SKM-1 (cell line): ENCODE measurements around the gene CGAS.
"Not testable (repeated sequence)": the region's sequence is repeated elsewhere in the genome, so short reads cannot be mapped to it uniquely, and the experiment has no call there.

Experiments used
- DNase-seq: peaks from one replicate; lab custom pipeline; 2025; ENCODE audit not compliant: unreplicated experiment; lab: John Stamatoyannopoulos, UW

CGAS gene

GRCh38 chr6:73452107-73452461 is at the start of gene CGAS:
Gene CGAS (minus strand): TSS chr6:73452297. CDS start chr6:73452181, 116 bp downstream.
- peak; percentile 73 for DNase-seq

- no peak for DNase-seq
These were observed 45.8 kb upstream of the CGAS start for GRCh38 chr6:73497915-73498314.

- DNase-seq: no peak
These were observed 39.3 kb upstream of the CGAS start for GRCh38 chr6:73491377-73491776.

- no peak for DNase-seq
These were observed 35.4 kb upstream of the CGAS start for GRCh38 chr6:73487473-73487872.

GRCh38 chr6:73484438-73484837 is 32.3 kb upstream of the CGAS start:
- no peak for DNase-seq

- DNase-seq: no peak
These were observed 29.9 kb upstream of the CGAS start for GRCh38 chr6:73481969-73482368.

- DNase-seq: no peak
These were observed 25.3 kb upstream of the CGAS start for GRCh38 chr6:73477407-73477806.

- DNase-seq: no peak
These were observed 24.6 kb upstream of the CGAS start for GRCh38 chr6:73476723-73477122.

GRCh38 chr6:73471686-73472290 is 19.7 kb upstream of the CGAS start:
- DNase-seq: no peak

- DNase-seq: peak; percentile 95
These were observed 9.6 kb upstream of the CGAS start, which contains the start of gene MTO1 for GRCh38 chr6:73461537-73462350. Gene MTO1 (plus strand): TSS chr6:73461737. CDS start chr6:73461855, 118 bp downstream.

- no peak for DNase-seq
These were observed 8.0 kb upstream of the CGAS start for GRCh38 chr6:73460056-73460455.

GRCh38 chr6:73459474-73459873 is 7.4 kb upstream of the CGAS start:
- DNase-seq: not testable (repeated sequence)

GRCh38 chr6:73455865-73456629 is 4.0 kb upstream of the CGAS start:
- peak; percentile 90 for DNase-seq

- DNase-seq: peak; percentile 32
These were observed 632 bp downstream of the CGAS start for GRCh38 chr6:73451223-73452106.

GRCh38 chr6:73443555-73443954 is 8.5 kb downstream of the CGAS start:
- no peak for DNase-seq

GRCh38 chr6:73435236-73435635 is 16.9 kb downstream of the CGAS start:
- no peak for DNase-seq

GRCh38 chr6:73421534-73421933 is 30.6 kb downstream of the CGAS start:
- DNase-seq: no peak

- DNase-seq: no peak
These were observed 33.9 kb downstream of the CGAS start for GRCh38 chr6:73418081-73418741.

GRCh38 chr6:73413102-73413501 is 39.0 kb downstream of the CGAS start:
- DNase-seq: no peak

GRCh38 chr6:73409395-73409794 is 42.7 kb downstream of the CGAS start:
- no peak for DNase-seq
